ENCODE measurements around the gene PLCZ1.
"Not testable (repeated sequence)": the region's sequence is repeated elsewhere in the genome, so short reads cannot be mapped to it uniquely, and the experiment has no call there.

PLCZ1 gene

DNA sequence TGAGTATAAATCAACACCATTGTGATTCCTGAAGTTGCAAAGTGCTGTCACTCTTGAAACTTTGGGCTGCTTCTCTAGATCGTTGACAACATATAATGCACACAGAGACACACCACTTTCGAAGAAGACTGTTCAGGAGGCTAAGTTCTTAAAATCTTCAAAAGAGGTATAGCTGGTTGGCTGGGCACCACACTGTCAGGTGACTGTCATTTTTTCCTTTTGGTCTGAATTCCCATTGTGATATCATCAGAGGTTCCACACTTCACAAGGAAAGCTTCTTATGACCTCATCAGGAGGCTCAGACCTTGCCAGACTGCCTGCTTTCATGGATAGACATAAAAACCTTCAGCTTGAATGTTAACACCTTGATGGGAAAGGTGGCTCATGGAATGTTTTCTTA, at the start of gene PLCZ1, which contains the start of gene CAPZA3:
TSS of gene PLCZ1 (minus strand) at position 194 of the 400 bp plus-strand sequence. CDS start 641 bp downstream, outside the sequence.
TSS of gene CAPZA3 (plus strand) at position 301 of the 400 bp plus-strand sequence. CDS start 150 bp downstream, outside the sequence.
- no peak for DNase-seq

DNA sequence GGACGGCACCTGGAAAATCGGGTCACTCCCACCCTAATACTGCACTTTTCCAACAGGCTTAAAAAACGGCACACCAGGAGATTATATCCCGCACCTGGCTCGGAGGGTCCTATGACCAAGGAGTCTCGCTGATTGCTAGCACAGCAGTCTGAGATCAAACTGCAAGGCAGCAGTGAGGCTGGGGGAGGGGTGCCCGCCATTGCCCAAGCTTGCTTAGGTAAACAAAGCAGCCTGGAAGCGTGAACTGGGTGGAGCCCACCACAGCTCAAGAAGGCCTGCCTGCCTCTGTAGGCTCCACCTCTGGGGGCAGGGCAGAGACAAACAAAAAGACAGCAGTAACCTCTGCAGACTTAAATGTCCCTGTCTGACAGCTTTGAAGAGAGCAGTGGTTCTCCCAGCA, 47.7 kb upstream of the PLCZ1 start:
- DNase-seq, result not testable (repeated sequence)

GRCh38 chr12:18782827-18783226, 45.0 kb upstream of the PLCZ1 start:
- DNase-seq, result no peak

DNA sequence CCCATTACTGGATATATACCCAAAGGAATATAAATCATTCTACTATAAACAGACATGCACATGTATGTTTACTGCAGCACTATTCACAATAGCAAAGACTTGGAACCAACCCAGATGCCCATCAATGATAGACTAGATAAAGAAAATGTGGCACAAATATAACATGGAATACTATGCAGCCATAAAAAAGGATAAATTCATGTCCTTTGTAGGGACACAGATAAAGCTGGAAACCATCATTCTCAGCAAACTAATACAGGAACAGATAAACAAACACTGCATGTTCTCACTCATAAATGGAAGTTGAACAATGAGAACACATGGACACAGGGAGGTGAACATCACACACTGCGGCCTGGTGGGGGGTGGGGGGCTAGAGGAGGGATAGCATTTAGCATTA, 28.7 kb upstream of the PLCZ1 start:
- DNase-seq, result not testable (repeated sequence)

DNA sequence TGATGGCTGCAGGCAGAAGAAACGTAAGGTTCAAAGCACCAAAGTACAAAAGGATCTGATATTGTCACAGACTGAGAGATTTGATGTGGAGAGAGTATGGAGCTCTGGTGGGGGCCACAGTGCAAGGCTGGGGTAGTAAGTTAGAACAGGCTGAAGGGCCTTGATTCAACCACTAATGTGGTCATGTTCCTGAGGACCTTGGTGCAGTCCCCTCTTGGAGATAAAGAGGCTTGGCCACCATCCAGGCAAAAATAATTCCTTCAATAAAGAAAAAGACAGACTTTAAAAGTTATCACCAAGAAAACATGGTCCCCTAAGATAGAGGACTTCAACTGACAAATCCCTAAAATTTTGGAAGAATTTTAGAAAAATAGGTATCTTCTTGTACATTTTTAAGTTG, 17.5 kb upstream of the PLCZ1 start:
- no peak for DNase-seq

DNA sequence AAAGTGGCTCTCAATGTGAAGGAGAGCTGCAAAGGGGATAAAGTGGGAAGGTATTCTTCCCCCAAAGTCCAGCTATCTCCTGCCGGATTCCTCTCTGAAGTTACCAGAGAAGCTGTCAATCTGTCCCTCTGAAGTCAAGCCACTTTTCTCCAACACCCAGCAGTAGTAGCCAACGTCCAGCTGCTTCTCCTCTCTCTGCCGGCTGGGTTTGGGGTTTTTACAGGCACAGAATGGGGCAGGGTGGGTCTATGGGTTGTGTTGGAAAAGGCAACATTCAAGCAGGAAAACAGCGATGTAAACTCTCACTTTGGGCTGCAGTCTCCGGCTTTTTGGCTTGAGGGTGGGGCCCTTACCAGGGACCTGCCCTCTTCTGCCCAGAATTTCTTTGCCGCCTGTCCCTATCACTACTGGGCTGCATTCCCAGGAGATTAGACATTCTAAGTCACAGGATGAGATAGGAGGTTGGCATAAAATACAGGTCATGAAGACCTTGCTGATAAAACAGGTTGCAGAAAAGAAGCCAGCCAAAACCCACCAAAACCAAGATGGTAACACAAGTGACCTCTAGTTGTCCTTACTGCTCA, 16.4 kb upstream of the PLCZ1 start:
- no peak for DNase-seq

DNA sequence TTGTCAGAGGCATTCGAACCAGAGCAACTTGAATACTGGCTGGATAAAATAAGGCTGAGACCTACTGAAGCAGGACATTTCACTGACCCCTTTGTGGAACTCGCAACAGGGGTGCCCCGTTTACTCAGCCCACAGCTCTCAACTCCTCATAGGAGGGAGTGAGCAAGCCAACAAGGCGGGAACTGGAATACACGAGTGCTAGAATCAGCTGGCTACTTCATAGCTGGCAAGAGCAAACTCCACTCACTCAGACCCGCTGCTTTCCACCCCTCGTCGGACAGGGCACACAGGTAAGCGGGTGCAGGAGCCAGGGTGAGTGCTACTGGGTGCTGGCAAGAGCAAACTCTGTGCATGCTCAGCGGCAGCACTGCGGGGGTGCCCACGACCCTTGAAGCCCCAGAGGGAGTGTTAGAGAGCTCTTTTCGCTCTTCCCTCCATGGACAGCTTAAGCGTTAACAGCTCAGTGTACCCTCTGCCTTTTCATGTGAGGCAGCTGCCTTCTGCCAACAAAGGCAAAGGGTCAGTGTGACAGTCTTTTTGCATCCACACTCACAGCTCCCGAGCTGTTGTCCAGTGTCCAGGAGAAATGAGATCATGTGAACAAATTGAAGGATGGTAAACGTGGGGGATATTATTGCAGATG, 15.8 kb upstream of the PLCZ1 start:
- DNase-seq, result no peak

DNA sequence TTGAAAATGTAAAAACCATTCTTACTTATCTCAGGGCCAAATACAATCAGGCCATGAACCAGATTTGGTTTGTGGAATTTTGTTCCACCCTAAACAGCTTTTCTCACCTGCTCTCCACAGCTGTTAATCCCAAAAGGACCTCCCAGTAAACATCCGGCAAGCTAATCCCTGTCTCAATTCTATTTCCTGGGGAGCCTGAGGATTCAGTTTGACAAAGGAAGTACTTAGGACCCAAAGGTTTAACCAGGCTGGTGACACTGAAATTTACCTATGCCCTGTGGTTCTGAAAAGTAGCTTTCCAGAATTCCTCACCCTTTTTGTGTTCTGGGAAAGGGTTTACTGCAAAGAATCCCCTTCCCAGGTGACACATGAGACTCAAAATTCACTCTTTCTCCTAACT, 15.1 kb upstream of the PLCZ1 start:
- DNase-seq, result no peak

GRCh38 chr12:18752280-18752920, 14.6 kb upstream of the PLCZ1 start:
- DNase-seq, result no peak

- DNase-seq, result no peak
Measured at GRCh38 chr12:18751866-18752265, 14.1 kb upstream of the PLCZ1 start.

DNA sequence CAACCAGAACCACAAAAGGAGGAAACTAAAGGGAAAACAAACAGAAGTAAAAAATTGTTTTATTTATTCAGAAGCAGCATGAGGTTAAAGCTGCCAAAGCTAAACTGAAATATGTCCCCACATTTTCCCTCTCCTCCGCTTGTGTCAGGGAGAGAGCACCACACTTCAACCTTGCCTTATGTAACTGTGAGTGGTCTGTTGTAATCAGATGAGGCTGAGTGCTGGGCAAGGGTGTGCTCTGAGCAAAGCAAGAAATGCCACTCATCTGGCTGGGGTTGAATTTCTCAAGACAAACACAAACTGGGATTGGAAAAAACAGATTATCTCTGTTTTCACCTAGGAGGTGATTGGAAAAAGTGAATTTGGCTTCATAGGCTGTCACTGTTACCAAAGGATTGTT, 12.3 kb upstream of the PLCZ1 start:
- DNase-seq, result no peak

DNA sequence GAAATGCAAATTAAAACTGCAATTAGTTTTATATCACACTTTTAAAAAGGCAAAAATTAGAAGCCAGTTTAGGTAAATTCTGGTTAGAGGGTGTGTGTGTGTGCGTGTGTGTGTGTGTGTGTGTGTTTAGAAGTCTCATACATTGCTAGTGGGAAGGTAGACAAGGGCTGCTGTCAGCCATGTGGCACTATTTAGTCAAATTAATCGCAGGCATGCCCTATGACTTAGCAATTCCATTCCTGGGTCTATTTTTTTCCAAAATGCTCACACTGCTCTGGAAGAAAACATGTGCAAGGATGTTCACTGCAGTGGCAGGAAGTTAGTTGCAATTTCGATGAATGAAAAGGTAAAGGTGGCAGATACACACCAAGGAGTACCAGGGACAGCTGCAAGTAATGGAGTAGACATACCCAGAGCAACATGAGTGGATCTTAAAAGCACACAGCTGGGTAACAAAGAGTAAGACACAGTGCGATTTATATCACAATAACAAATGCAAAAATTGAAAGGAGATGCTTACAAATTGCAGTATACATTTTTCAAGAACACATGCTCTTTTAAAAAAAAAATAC, 11.7 kb upstream of the PLCZ1 start:
- no peak for DNase-seq

DNA sequence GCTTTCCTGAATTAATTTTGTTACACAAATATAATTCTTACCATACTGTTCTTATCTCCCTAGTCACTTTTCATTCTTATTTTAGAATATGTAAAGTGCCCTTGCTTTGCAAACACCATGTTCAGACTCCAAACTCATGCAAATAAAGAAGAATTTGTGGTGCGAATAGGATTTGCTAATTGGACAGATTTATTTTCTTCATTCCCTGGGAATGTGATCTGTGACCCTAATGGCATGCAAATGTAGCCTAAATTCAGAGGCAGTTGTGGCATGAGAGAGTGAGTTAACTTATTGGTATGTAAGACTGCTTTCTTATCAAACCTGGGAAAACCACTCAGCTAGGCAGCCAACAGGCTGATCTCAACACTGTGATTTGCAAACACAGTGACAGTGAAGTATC, 10.1 kb upstream of the PLCZ1 start:
- no peak for DNase-seq

- no peak for DNase-seq
Measured at GRCh38 chr12:18731156-18731555, 6.7 kb downstream of the PLCZ1 start.

DNA sequence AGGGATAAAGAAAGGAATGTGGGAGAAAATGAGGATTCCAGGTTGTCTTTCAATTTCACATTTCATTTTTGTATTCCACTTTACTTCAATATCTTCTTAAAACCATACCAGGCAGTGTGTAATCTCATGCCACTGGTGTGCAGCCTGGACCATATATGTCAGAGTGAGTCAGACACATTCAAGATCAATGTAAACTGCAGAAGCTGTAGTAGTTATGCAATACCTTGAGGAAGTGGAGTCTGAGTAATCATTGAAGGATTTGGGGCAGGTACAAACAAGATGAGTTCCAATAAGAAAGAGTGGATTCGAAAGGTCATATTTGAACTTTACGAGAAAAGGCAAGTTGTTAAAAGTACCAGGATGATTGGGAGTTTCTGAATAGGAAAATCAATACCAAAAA, 14.1 kb downstream of the PLCZ1 start:
- DNase-seq, result no peak

GRCh38 chr12:18721452-18721851, 16.4 kb downstream of the PLCZ1 start:
- DNase-seq, result no peak

DNA sequence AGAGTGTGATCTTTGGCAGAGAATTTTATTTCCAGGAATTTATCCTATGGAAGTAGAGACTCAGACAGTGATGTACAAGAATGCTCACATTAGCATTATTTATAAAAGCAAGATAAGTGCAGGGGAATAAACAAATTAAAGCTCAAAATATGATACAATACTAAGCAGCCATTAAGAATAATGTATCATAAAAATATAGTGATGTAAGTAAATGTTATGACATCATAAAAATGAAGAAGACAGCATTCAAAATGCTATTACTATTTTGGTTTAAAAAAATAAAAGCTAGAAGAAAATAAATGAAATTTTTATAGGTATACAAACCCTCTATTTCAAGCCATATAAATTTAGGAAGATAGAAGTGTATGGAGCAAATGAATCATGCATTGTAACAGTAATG, 17.1 kb downstream of the PLCZ1 start:
- DNase-seq, result no peak

DNA sequence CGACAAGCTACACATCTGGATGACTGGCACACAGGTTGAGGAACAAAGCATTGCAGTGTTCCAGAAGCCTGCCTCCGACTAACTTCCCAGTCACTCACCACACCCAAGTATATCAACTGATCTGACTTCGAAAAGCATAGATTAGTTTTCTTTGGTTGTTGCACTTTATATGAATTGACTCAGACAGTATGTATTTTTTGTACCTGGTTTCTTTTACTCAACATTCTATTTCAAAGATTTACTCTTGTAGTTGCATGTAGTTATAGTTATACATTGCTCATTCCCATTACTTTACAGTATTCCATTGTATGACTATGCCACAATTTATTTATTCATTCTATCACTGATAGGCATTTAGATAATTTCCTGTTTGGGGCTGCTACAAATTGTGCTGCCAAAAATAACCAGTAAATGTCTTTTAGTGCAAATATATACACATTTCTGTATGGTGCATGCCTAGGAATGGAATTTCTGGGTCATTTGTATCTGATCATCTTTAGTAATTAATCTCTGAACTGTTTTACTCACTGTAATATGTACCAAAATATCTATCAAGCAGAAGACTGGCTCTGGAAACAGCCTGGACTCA, 17.8 kb downstream of the PLCZ1 start:
- DNase-seq, result no peak

GRCh38 chr12:18718462-18718861, 19.4 kb downstream of the PLCZ1 start:
- no peak for DNase-seq

DNA sequence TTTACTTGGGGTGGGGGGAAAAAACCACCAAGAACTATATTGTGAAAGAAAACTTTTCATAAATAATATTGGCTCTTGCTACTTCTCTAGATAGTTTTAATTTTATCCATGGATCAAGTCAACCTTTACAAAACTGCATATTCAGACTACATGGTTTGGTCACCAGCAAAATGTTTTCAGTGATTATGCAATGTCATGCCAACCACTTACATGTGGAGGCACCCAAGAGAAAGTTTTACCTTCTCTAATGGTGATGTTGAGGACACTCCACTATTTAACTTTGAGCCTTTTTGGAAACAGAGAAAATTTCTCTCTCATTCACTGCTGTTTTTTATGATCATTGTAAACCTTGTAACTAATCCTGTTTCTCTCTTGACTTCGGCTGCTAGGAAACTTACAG, 21.6 kb downstream of the PLCZ1 start:
- DNase-seq, result no peak

DNA sequence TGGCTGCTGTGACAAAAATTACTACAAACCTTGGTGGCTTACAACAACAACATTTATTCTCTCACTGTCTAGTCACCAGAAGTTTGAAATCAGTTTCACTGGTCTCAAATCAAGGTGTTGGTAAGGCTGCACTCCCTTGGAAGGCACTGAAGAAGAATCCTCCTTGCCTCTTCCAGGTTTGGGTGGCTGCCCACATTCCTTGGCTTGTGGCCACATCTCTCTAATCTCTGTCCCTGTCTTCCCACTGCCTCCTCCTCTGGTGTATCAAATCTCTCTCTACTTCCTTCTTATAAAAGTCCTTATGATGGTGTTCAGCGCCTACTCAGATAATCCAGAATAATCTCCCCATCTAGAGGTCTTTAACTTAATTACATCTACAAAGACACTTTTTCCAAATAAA, 31.0 kb downstream of the PLCZ1 start:
- DNase-seq, result no peak

GRCh38 chr12:18703911-18704310, 33.9 kb downstream of the PLCZ1 start:
- no peak for DNase-seq

GRCh38 chr12:18703321-18703720, 34.5 kb downstream of the PLCZ1 start:
- DNase-seq, result no peak

DNA sequence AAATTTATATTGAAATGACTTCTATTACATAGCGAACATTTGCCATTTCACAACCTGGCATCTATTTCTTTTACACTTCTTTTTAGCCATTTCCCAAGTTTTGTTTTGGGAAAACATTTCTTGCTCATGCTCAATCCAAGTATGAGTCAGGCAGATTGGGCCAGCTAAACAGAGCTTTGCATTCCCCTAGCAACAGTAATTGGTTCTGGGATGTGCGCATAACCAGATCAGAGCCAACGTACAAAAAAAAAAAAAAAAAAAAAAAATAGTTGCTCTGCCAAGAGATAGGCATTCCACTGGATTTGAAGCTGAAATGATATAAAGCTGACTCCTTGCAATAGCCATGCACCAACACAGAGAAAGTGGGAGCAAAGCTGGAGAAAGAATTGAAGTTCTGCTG, 37.5 kb downstream of the PLCZ1 start:
- DNase-seq, result no peak

Data from stimulated activated CD4-positive, alpha-beta T cell treated with anti-CD3 and anti-CD28 coated beads, Interleukin-4, amount 100 ng/mL, for 1 hour (primary cell).